Heart left ventricle (tissue), 16 donors: ENCODE measurements around the gene ERBB4. TPM values are rescaled to one million over a fixed set of nuclear protein-coding genes. Genes with fewer than 3 reads are reported as not detected.

Experiments used
- ATAC-seq, 4 donors: fragments of 200-7000 bp; cut with Tn5 transposase; one replicate each; pipeline ENCODE4 v1.9.1; 2020 to 2022; ENCODE audit warnings: moderate library complexity in 4 of 4, mild to moderate bottlenecking in 3 of 4, moderate number of reproducible peaks in 1 of 4
- DNase-seq, 5 donors: peaks; one replicate each; pipeline ENCODE4 v3.0.0-alpha.2; 2020
- H3K27ac ChIP-seq, 12 donors: fragments of 200-600 bp; sonication (generic) in 4 of 12; one replicate each; pipeline versions ENCODE4 v1.5.0 to v1.8.0; 2016 to 2022; ENCODE audit warnings: mild to moderate bottlenecking in 2 of 12
- H3K27me3 ChIP-seq, 9 donors: fragments of 200-600 bp; sonication (generic) in 2 of 9; one replicate each; pipeline versions ENCODE4 v1.5.1 to v1.8.0; 2016 to 2022; ENCODE audit warnings: mild to moderate bottlenecking in 3 of 9
- H3K36me3 ChIP-seq, 9 donors: fragments of 200-600 bp; sonication (generic) in 2 of 9; one replicate each; pipeline versions ENCODE4 v1.5.0 to v1.8.0; 2018 to 2022; ENCODE audit warnings: mild to moderate bottlenecking in 2 of 9
- H3K4me1 ChIP-seq, 12 donors: fragments of 200-600 bp; sonication (generic) in 4 of 12; one replicate each; pipeline versions ENCODE4 v1.5.0 to v1.8.0; 2016 to 2022; ENCODE audit warnings: mild to moderate bottlenecking in 3 of 12
- H3K4me3 ChIP-seq, 12 donors: fragments of 200-600 bp; sonication (generic) in 4 of 12; one replicate each; pipeline versions ENCODE4 v1.5.0 to v1.8.0; 2017 to 2022; ENCODE audit warnings: mild to moderate bottlenecking in 9 of 12, moderate library complexity in 4 of 12
- H3K9me3 ChIP-seq, 12 donors: fragments of 200-600 bp; sonication (generic) in 4 of 12; one replicate each; pipeline versions ENCODE4 v1.5.0 to v1.8.0; 2016 to 2022; ENCODE audit warnings: mild to moderate bottlenecking in 1 of 12
- POLR2A ChIP-seq, 2 donors: fragments of 450-650 bp; IDR thresholded peaks; one replicate each; pipeline ENCODE4 v1.6.1; 2017; ENCODE audit warnings: antibody characterized with exemption in 2 of 2, mild to moderate bottlenecking in 2 of 2, moderate library complexity in 2 of 2
- WGBS, 4 donors: extraction: QIAGEN DNeasy Blood & Tissue Kit in 2 of 4; methylation state at CpG; one replicate each; pipeline versions ENCODE4 v1.1.5 to v1.1.7; 2013 to 2018; 5-methylcytosine and 5-hydroxymethylcytosine counted together
- intact Hi-C, 10 donors: fragments of 100-400 bp; cut with DNase I; formaldehyde crosslinking; loops; one replicate each; pipeline versions ENCODE4 v1.11.1 to v1.14.2; 2022
- polyA plus RNA-seq, 2 donors: library from polyadenylated mRNA; stranded (reverse); fragments of 200-250 nt; gene quantifications; one replicate each; pipeline ENCODE4 v1.2.3, GENCODE V29; 2013
- total RNA-seq, 9 donors: library from RNA; depleted of rRNA in 2 of 9; stranded (reverse); fragments of >200 nt in 2 of 9; fragmentation: NEBNext Ultra II Directional in 3 of 9; extraction: Animal tissue kit (Norgen Biotek cat#: 25700) in 3 of 9; gene quantifications; one replicate each; pipeline versions ENCODE4 v1.1.0 to v1.2.4, GENCODE V29; 2016 to 2023
- TF ChIP-seq, protein P1 (sequence below), 12 donors: fragments of 200-600 bp; sonication (generic) in 4 of 12; IDR thresholded peaks; one replicate each; pipeline versions ENCODE4 v1.5.0 to v1.8.0; 2018 to 2022; ENCODE audit warnings: antibody characterized with exemption in 12 of 12, mild to moderate bottlenecking in 5 of 12
- donor health status: ischemic (EF 13 %, LVEDD 7.1; RV severe dilation, severe dysfunction).
- donor health status: healthy with polysubstance abuse.
- donor health status: DM: no; HTN: yes; CAD: no.
- donor health status: DM: no; HTN: no; CAD: no.
- donor health status: ischemic (EF 25% LVEDD 6.9; RV normal size, moderate dysfunction).
- donor health status: ischemic (EF 25% LVEDD 5.7; RV mildly dilated, moderate dysfunction).
- donor health status: healthy.
- donor health status: DM: yes; HTN: yes; CAD: no.
- donor health status: ischemic (EF 35%, LVEDD 5.7; RV mildly dilated, moderate dysfunction).
- donor health status: nonischemic (EF 11% LVEDD 7.7; RV severe dilation, severe dysfunction).
- donor health status: DM: yes; HTN: yes; CAD: no.
- donor health status: PGD.
- donor health status: ischemic (EF 29% LVEDD 5.4; RV normal size, mild dysfunction).
- donor health status: nonischemic (EF 23%, LVEDD 6.1; RV moderate dilation, normal function).

Gene ERBB4
- total and polyA plus RNA-seq, 11 donors, result 1.3 to 29.5 (median 11.7) TPM

DNA sequence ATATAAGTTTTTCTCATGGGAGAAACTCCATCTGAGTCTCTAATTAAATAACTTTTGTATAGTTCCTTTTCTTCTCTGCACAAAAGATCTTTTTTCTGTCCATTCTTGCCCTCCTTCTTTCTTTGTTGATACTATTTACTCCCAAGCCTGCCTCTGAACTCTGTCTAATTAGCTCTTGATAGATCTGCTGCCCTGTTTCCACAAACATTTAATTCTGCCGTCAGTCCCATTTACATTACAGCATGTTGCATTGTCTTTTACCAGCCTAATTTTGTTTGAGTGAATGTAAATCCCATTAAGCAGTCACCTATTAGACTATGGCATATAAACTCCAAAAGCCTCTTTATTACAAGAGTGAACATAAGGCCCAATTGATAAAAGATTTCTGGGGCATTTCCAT, 254.4 kb downstream of the ERBB4 start:
- no peak for DNase-seq
- TF ChIP-seq POLR2A (IDR thresholded peaks at IDR 0.05), result no peak
- TF ChIP-seq, protein P1, sequence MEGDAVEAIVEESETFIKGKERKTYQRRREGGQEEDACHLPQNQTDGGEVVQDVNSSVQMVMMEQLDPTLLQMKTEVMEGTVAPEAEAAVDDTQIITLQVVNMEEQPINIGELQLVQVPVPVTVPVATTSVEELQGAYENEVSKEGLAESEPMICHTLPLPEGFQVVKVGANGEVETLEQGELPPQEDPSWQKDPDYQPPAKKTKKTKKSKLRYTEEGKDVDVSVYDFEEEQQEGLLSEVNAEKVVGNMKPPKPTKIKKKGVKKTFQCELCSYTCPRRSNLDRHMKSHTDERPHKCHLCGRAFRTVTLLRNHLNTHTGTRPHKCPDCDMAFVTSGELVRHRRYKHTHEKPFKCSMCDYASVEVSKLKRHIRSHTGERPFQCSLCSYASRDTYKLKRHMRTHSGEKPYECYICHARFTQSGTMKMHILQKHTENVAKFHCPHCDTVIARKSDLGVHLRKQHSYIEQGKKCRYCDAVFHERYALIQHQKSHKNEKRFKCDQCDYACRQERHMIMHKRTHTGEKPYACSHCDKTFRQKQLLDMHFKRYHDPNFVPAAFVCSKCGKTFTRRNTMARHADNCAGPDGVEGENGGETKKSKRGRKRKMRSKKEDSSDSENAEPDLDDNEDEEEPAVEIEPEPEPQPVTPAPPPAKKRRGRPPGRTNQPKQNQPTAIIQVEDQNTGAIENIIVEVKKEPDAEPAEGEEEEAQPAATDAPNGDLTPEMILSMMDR (IDR thresholded peaks at IDR 0.05), result no peak
- WGBS, 4 donors, result 51 to 65% (median 53%) methylated on average over 1 of the region's 1 CpG
- no peaks in the 10 kb centered on the region for H3K27me3 ChIP-seq
- intact Hi-C loops, result no loop called here
- H3K9me3 ChIP-seq, result no peaks in the 10 kb centered on the region
- H3K36me3 ChIP-seq, result no peaks in the 10 kb centered on the region
- no peak for ATAC-seq
- no peak overlapping the region for H3K27ac ChIP-seq
- H3K4me1 ChIP-seq, result peaks cover 0 to 16% (median 0%) of the 10 kb centered on the region in 12 donors
- H3K4me3 ChIP-seq, result no peak overlapping the region

DNA sequence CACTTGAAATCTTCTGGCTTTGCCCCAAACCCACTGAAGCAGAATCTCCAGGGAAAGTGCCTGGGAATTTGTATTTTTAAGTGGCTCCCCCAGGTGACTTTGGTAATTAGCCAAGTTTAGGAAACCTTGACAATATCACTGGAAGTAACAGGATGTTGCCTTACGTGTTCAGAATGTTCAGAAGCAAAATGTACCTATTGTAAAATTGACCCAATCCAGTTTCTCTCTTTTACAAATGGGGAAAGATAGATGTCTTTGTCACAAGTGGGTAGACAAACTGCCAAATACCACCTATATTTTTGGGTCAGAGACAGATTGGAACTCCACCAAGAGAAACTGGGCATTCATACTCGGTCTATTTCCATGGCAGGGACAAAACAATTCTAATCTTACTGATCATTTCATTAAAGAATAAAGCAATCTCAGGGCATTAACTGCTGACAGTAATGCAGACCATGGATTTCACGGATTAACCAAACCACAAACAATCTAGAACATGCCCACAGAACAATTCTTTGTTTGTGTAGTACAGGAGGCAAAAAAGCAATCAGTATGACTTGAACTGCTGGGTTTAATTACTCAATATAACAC, 255.8 kb downstream of the ERBB4 start:
- WGBS, 4 donors, result 25 to 40% (median 32%) methylated on average over 3 of the region's 3 CpGs
- Histone ChIP-seq H3K9me3 (no peaks in the 10 kb centered on the region), H3K27ac (no peak overlapping the region), H3K27me3 (no peaks in the 10 kb centered on the region), H3K4me3 (no peak overlapping the region), H3K36me3 (no peaks in the 10 kb centered on the region), H3K4me1 (peaks cover 0 to 16% (median 0%) of the 10 kb centered on the region in 12 donors)
- no peak for DNase-seq
- peak in 1 of 4 donors; percentile 9 for ATAC-seq
- intact Hi-C loops, result no loop called here
- TF ChIP-seq, protein P1 (IDR thresholded peaks at IDR 0.05), result no peak
- no peak for TF ChIP-seq POLR2A (IDR thresholded peaks at IDR 0.05)

DNA sequence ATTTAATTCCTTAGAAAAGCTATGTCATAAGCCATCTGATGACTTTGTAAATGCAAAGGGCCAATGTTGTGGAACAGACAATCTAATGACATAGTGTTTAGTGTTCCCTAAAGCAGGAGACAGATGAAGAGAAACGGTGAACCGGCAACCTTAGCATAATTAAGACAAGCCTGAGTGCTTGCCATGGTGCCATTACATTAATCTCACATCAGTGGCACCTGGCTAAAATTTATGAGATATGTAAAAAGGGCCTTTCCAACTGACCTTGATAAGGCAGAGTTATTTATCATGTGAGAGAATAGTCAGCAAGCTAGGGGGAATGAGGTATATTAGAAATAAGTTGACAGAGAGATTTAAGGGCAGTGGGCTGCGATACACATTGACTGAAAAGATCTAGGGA, 261.8 kb downstream of the ERBB4 start:
- Histone ChIP-seq H3K9me3 (no peaks in the 10 kb centered on the region), H3K4me1 (peaks cover 0 to under 1% (median 0%) of the 10 kb centered on the region in 12 donors), H3K27me3 (no peaks in the 10 kb centered on the region), H3K36me3 (no peaks in the 10 kb centered on the region), H3K27ac (no peak overlapping the region), H3K4me3 (no peak overlapping the region)
- intact Hi-C loops, result loop anchor here in 1 of 10 donors (10.0 kb wide), 1 partner anchor 258 kb away; the partner anchor contains the start of gene ERBB4
- DNase-seq (no peak), ATAC-seq (no peak)
- no peak for TF ChIP-seq POLR2A (IDR thresholded peaks at IDR 0.05)
- TF ChIP-seq, protein P1 (IDR thresholded peaks at IDR 0.05), result no peak
- 57 to 61% (median 58%) methylated on average over 3 of the region's 3 CpGs for WGBS, 4 donors

DNA sequence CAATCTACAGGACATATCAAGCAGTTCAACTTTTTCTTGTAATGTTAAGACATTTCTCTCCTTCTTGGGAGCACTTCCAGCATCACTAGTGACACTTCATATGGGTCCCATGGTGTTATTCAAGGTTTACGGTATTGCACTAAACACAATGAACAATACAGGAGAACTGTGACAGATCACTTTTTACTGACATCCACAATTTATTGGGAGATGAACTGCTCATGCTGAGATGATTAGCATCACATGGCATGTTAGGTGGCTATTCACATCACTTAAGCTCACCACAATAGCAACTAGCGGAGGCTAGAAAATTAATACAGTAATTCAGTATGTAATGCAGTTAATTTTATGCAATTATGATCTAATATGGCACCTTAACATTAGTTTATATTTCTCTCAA, 264.4 kb downstream of the ERBB4 start:
- TF ChIP-seq, protein P1 (IDR thresholded peaks at IDR 0.05), result no peak
- no peak for TF ChIP-seq POLR2A (IDR thresholded peaks at IDR 0.05)
- Histone ChIP-seq H3K4me1 (no peaks in the 10 kb centered on the region), H3K36me3 (no peaks in the 10 kb centered on the region), H3K27ac (no peak overlapping the region), H3K9me3 (no peaks in the 10 kb centered on the region), H3K27me3 (no peaks in the 10 kb centered on the region), H3K4me3 (no peak overlapping the region)
- ATAC-seq (no peak), DNase-seq (no peak)
- 90 to 94% (median 93%) methylated on average over 2 of the region's 2 CpGs for WGBS, 4 donors
- intact Hi-C loops, result loop anchor here in 1 of 10 donors (10.0 kb wide), 1 partner anchor 261 kb away; the partner anchor contains the start of gene ERBB4
